GM10266 (cell line): ENCODE results near the gene PANK4.
A peak's percentile ranks its signal among the peaks of the same experiment; 100 is the strongest.

Experiments
- DNase-seq: peaks from one replicate; pipeline ENCODE4 v3.0.0; 2012; ENCODE audit errors: extremely low spot score
- TF ChIP-seq, protein P1 (sequence below): IDR thresholded peaks from 2 replicates; pipeline ENCODE4 v1.5.1; 2012; ENCODE audit warnings: mild to moderate bottlenecking, low read depth; ENCODE audit not compliant: control insufficient read depth, insufficient read depth; ENCODE audit errors: missing control alignments

PANK4 gene

DNA sequence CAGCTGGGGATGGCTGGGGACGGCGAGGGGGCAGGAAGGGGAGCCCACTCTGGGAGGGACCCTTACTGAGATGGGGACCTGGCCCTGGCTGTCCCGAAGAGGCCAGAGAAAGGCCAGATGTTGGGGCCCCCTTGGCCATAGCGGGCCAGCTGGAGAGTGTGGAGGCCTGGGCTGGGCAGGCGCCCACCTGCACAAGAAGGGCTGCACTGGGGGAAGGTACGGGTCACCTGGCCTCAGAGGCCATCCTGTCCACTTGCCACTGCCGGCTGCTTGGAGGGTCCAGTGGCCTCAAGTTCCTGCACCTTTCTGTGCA lies 55.3 kb downstream of the PANK4 start:
- TF ChIP-seq, protein P1, sequence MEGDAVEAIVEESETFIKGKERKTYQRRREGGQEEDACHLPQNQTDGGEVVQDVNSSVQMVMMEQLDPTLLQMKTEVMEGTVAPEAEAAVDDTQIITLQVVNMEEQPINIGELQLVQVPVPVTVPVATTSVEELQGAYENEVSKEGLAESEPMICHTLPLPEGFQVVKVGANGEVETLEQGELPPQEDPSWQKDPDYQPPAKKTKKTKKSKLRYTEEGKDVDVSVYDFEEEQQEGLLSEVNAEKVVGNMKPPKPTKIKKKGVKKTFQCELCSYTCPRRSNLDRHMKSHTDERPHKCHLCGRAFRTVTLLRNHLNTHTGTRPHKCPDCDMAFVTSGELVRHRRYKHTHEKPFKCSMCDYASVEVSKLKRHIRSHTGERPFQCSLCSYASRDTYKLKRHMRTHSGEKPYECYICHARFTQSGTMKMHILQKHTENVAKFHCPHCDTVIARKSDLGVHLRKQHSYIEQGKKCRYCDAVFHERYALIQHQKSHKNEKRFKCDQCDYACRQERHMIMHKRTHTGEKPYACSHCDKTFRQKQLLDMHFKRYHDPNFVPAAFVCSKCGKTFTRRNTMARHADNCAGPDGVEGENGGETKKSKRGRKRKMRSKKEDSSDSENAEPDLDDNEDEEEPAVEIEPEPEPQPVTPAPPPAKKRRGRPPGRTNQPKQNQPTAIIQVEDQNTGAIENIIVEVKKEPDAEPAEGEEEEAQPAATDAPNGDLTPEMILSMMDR = no peak
- no peak for DNase-seq

DNA sequence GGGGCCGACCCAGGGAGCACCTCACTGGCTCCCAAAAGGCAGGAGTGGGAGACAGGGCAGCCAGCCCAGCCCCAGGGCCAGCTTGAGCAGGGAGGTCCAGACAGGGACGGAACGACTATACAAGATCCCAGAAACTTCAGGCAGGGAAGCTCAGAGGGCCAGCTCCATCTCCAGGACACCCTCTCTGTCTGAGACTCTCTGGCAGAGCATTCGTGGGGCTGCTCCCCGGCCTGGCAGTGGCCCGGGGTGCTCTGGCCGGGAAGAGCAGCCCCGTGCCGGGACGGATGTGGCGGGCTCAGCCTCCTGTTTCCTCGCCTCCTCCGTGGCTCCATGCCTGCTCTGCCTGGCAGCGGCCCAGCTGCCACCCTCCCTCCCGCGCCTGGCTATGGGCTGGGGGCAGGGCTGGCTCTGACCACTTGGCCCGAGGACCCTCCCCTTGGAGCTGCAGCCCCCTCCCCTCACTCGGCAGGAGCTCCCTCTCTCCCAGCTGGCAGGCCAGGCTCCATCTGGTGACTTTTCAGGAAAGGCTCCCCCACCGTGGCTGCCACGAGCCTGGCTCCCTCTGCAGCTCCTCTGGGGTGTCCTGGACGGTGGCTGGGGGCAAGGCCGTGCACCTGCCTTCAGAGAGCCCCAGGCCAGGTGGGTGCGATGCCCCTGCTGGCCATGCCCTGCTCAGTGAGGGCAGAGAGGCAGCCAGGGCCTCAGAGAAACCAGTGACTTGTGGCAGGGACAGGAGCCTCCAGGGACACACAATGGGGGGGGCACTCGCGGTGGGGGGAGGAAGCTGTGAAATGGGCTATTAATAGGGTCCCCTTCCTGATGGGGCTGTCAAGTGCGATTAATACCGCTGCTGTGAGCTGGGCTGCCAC lies 55.9 kb downstream of the PANK4 start:
- TF ChIP-seq, protein P1 = no peak
- no peak for DNase-seq

DNA sequence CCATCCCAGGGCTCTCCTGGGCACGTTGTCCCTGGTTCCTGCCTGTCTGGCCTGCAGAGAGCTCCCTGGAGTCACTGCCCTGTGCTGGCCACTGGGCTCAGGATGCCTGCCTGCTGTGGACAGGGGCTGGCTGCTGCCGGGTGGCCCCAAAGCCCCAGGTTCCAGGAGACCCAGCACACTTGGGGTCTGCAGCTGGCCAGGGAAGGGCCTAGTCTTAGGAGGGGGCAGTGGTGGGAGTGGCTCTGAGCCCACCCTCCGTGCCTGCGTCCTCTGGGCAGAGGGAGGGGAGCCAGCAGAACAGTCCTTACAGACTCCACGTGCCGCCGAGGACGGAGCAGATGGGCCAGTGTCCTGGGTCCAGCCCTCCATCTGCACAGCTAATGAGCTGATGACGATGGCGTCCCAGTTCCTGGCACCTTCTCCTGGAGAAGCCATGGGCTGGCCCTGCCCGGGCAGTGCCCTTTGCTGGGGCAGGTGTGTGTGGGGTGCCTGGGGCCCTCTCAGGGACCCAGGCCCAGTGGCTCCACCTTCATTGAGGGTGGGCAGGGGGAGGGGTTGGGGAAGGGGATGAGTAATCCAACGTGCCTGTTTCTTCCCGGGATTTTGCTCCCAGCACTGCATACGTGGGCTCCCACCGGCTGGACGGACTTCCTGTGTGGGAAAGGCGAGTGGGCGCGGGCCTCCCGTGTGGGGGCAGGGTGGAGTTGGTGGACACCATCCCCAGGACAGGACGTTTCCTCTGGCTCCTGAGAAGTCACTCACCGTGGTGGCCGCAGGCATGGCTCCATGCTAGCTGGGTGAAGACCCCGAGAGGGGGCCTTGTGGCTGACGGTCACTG lies 57.1 kb downstream of the PANK4 start:
- no peak for DNase-seq
- TF ChIP-seq, protein P1 = no peak

DNA sequence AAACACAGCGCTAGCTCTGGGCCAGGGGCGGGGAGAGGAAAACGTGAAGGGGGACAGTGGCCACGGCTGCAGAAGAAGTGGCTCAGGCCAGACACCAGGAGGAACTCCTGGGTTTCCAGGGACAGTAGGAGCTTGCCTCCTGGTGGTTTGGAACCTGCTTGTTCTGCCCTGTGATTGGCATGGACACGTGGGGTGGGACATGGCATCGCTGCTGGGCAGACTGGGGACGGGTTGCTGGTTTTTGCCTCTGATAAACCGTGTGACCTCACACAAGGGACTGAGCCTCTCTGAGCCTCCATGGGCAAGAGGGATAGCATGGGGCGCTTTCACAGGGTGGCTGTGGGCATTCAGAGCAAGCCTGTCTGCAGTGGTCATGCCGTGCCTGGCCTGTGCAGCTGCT lies 57.9 kb downstream of the PANK4 start:
- TF ChIP-seq, protein P1 = no peak
- DNase-seq = peak; percentile 55

DNA sequence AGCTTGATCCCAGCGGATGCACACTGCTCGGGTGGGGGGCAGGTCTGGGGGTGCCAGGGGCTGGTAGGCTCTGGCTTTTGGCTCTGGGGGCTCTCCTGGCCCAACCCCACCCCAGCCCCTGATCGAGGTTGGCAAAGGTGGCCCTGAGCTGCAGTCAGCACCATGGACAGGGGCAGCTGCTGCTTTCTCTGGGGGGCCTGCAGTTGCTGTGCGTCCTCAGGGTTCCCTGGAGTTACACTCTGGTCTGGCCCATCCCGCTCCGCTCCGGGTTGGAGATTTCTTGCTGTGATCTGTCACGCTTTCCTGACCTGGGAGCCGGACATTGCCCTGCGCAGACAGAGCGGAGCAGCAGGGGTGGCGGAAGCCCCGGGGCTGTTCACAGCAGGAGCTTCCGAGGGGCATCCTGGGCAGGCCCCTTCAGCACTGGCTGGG lies 58.3 kb downstream of the PANK4 start:
- DNase-seq = peak; percentile 69
- TF ChIP-seq, protein P1 = no peak

DNA sequence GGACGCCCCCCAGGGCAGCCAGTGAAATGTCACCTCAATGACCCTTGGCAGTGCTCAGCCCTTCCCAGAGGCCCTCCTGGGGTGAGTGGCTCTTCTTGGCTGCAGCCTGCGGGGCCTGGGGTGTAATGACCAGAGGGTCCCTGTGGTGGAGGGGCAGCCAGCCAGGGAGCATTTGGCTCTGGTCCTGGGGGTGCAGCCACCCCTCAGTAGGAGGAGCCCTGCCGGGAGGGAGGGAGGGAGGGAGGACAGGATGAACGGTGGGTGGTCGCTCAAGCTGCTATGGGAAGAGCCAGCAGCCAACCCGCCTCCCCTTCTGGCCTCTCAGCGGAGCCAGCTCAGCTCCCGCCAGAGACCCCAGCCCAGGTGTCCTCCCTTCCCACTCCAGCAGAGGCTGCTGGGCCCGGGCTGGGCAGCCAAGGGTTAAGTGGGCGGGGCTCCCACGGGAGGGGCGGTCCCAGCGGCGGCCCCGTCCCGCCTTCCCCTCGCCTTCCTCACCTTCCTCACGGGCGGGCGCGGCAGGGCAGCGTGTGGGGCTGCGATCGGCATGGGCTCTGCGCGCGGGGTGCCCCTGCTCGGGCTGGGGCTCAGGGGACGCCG lies 59.3 kb downstream of the PANK4 start:
- DNase-seq = no peak
- TF ChIP-seq, protein P1 = no peak
